IMR-90 (cell line): ENCODE measurements around the gene COL5A2. TPM values are rescaled to one million over a fixed set of nuclear protein-coding genes. Genes with fewer than 3 reads are reported as not detected.

Source experiments
- ATAC-seq: fragments of 200-7000 bp; cut with Tn5 transposase; 2 replicates; pipeline ENCODE4 v1.9.1; 2020; ENCODE audit warnings: low read depth, mild to moderate bottlenecking, moderate library complexity
- BruUV-seq: library from RNA; stranded (reverse); fragments of 400-500 nt; replicated peaks from 2 replicates; lab custom pipeline; 2021; lab: Mats Ljungman, UMichigan
- CTCF ChIA-PET: fragments of 300-600 bp; formaldehyde crosslinking; extraction: SDS; loops from one replicate; lab custom pipeline; 2021; ENCODE audit warnings: antibody characterized with exemption; lab: Yijun Ruan, JAX
- POLR2A ChIA-PET: fragments of 300-600 bp; sonication (Branson Sonifier 250); formaldehyde crosslinking; loops from one replicate; lab custom pipeline; 2022; ENCODE audit warnings: antibody characterized with exemption; ENCODE audit not compliant: unreplicated experiment; lab: Charles Lee
- DNase-seq: peaks from one replicate; pipeline ENCODE4 v3.0.0; 2013
- H2AFZ ChIP-seq: replicated peaks from 2 replicates; pipeline ENCODE3; 2013; ENCODE audit warnings: low read length, mild to moderate bottlenecking; ENCODE audit not compliant: poor library complexity
- H2AK5ac ChIP-seq: 2 replicates; pipeline ENCODE4 v1.6.1; 2013; ENCODE audit warnings: low read depth, low read length, inconsistent platforms
- H2AK9ac ChIP-seq: replicated peaks from 2 replicates; pipeline ENCODE3; 2013; ENCODE audit warnings: mild to moderate bottlenecking, low read depth, low read length, moderate library complexity; ENCODE audit not compliant: poor library complexity
- H2BK120ac ChIP-seq: 2 replicates; pipeline ENCODE4 v1.6.1; 2013; ENCODE audit warnings: low read depth, low read length, inconsistent platforms
- H2BK15ac ChIP-seq: 3 replicates; pipeline ENCODE4 v1.6.1; 2013; ENCODE audit warnings: low read depth, low read length, inconsistent platforms
- H2BK20ac ChIP-seq: 2 replicates; pipeline ENCODE4 v1.6.1; 2013; ENCODE audit warnings: low read depth, mild to moderate bottlenecking, inconsistent platforms, low read length, moderate library complexity
- H2BK5ac ChIP-seq: 2 replicates; pipeline ENCODE4 v1.6.1; 2013; ENCODE audit warnings: mild to moderate bottlenecking, low read depth, low read length, inconsistent platforms; ENCODE audit not compliant: poor library complexity, severe bottlenecking
- H3K14ac ChIP-seq: replicated peaks from 2 replicates; pipeline ENCODE4 v1.6.1; 2013; ENCODE audit warnings: low read depth, low read length, inconsistent platforms
- H3K18ac ChIP-seq: 2 replicates; pipeline ENCODE4 v1.6.1; 2013; ENCODE audit warnings: low read depth, low read length, control low read depth
- H3K23ac ChIP-seq: 2 replicates; pipeline ENCODE4 v1.6.1; 2013; ENCODE audit warnings: low read depth, low read length, inconsistent platforms
- H3K27ac ChIP-seq: 2 replicates; pipeline ENCODE4 v1.5.1; 2013; ENCODE audit warnings: mild to moderate bottlenecking, control low read depth, low read length; ENCODE audit not compliant: insufficient read depth
- H3K27me3 ChIP-seq: 2 replicates; pipeline ENCODE4 v1.6.1; 2013; ENCODE audit warnings: low read length; ENCODE audit not compliant: control insufficient read depth, insufficient read depth
- H3K36me3 ChIP-seq: 2 replicates; pipeline ENCODE4 v1.6.1; 2013; ENCODE audit warnings: low read length, mixed read lengths; ENCODE audit not compliant: control insufficient read depth, insufficient read depth
- H3K4ac ChIP-seq: 2 replicates; pipeline ENCODE4 v1.6.1; 2013; ENCODE audit warnings: low read depth, low read length, inconsistent platforms
- H3K4me1 ChIP-seq: 2 replicates; pipeline ENCODE4 v1.6.1; 2013; ENCODE audit warnings: low read length, mixed read lengths; ENCODE audit not compliant: control insufficient read depth, insufficient read depth
- H3K4me2 ChIP-seq: 2 replicates; pipeline ENCODE4 v1.6.1; 2013; ENCODE audit warnings: low read depth, mild to moderate bottlenecking, control low read depth, low read length, moderate library complexity
- H3K4me3 ChIP-seq: 2 replicates; pipeline ENCODE4 v1.5.1; 2013; ENCODE audit warnings: low read depth, mild to moderate bottlenecking, control low read depth, low read length, moderate library complexity; ENCODE audit not compliant: insufficient read depth
- H3K56ac ChIP-seq: 2 replicates; pipeline ENCODE4 v1.6.1; 2013; ENCODE audit warnings: low read length, inconsistent platforms; ENCODE audit not compliant: insufficient read depth; ENCODE audit errors: extremely low read depth
- H3K79me1 ChIP-seq, 2 experiments: 2 replicates each; pipeline ENCODE4 v1.6.1; 2013; ENCODE audit warnings: low read length in 2 of 2, inconsistent platforms in 1 of 2, low read depth in 1 of 2
- H3K9ac ChIP-seq: 2 replicates; pipeline ENCODE4 v1.6.1; 2013; ENCODE audit warnings: low read depth, low read length, control low read depth
- H3K9me1 ChIP-seq: 2 replicates; pipeline ENCODE4 v1.6.1; 2013; ENCODE audit warnings: low read length, inconsistent platforms; ENCODE audit not compliant: insufficient read depth
- H3K9me3 ChIP-seq: 2 replicates; pipeline ENCODE4 v1.6.1; 2013; ENCODE audit warnings: low read length; ENCODE audit not compliant: control insufficient read depth, insufficient read depth
- H4K20me1 ChIP-seq: 2 replicates; pipeline ENCODE4 v1.6.1; 2013; ENCODE audit warnings: low read length, inconsistent platforms; ENCODE audit not compliant: insufficient read depth
- H4K5ac ChIP-seq: 2 replicates; pipeline ENCODE4 v1.6.1; 2013; ENCODE audit warnings: mild to moderate bottlenecking, low read depth, low read length, control low read depth
- H4K8ac ChIP-seq, 2 experiments: 2 replicates each; pipeline ENCODE4 v1.6.1; 2013; ENCODE audit warnings: low read depth in 2 of 2, low read length in 2 of 2, control low read depth in 1 of 2, inconsistent platforms in 1 of 2
- H4K91ac ChIP-seq: 2 replicates; pipeline ENCODE4 v1.6.1; 2013; ENCODE audit warnings: low read depth, low read length, inconsistent platforms; ENCODE audit not compliant: insufficient read depth
- BHLHE40 ChIP-seq: fragments of 150-350 bp; IDR thresholded peaks from 2 replicates; pipeline ENCODE4 v1.6.1; 2016; ENCODE audit warnings: mild to moderate bottlenecking, low read depth, low read length
- CEBPB ChIP-seq: IDR thresholded peaks from 2 replicates; pipeline ENCODE4 v1.6.1; 2012; ENCODE audit warnings: low read depth, low read length, improper control_type of control experiment
- CHD1 ChIP-seq: IDR thresholded peaks from 2 replicates; pipeline ENCODE4 v1.6.1; 2012; ENCODE audit warnings: low read depth, low read length, improper control_type of control experiment
- ELK1 ChIP-seq: fragments of 150-350 bp; IDR thresholded peaks from 2 replicates; pipeline ENCODE4 v1.6.1; 2016; ENCODE audit warnings: low read depth, mild to moderate bottlenecking, low read length, moderate library complexity, borderline replicate concordance
- FOS ChIP-seq: fragments of 150-350 bp; IDR thresholded peaks from 2 replicates; pipeline ENCODE4 v1.6.1; 2016; ENCODE audit warnings: low read depth, low read length
- MAFK ChIP-seq: IDR thresholded peaks from 2 replicates; pipeline ENCODE4 v1.6.1; 2012; ENCODE audit warnings: low read depth, low read length, improper control_type of control experiment
- MAZ ChIP-seq: IDR thresholded peaks from 2 replicates; pipeline ENCODE4 v1.6.1; 2012; ENCODE audit warnings: low read depth, mild to moderate bottlenecking, low read length, improper control_type of control experiment, moderate library complexity, borderline replicate concordance
- MXI1 ChIP-seq: IDR thresholded peaks from 2 replicates; pipeline ENCODE4 v1.6.1; 2012; ENCODE audit warnings: low read depth, mild to moderate bottlenecking, low read length, moderate library complexity, borderline replicate concordance
- NFE2L2 ChIP-seq: fragments of 150-350 bp; IDR thresholded peaks from 2 replicates; pipeline ENCODE4 v1.6.1; 2016; ENCODE audit warnings: low read depth, mild to moderate bottlenecking, low read length
- POLR2A ChIP-seq: IDR thresholded peaks from 2 replicates; pipeline ENCODE4 v1.6.1; 2012; ENCODE audit warnings: mild to moderate bottlenecking, low read depth, low read length
- RAD21 ChIP-seq: IDR thresholded peaks from 2 replicates; pipeline ENCODE4 v1.6.1; 2012; ENCODE audit warnings: low read length, improper control_type of control experiment
- RFX5 ChIP-seq: IDR thresholded peaks from 2 replicates; pipeline ENCODE4 v1.8.0; 2012; ENCODE audit warnings: low read depth, mild to moderate bottlenecking, low read length, moderate library complexity
- SMC3 ChIP-seq: fragments of 150-350 bp; IDR thresholded peaks from 2 replicates; pipeline ENCODE4 v1.6.1; 2016; ENCODE audit warnings: low read depth, mild to moderate bottlenecking, antibody characterized with exemption, low read length, moderate library complexity
- USF2 ChIP-seq: fragments of 150-350 bp; IDR thresholded peaks from 2 replicates; pipeline ENCODE4 v1.6.1; 2017; ENCODE audit warnings: mild to moderate bottlenecking, antibody characterized with exemption, low read length, low read depth
- WGBS, 2 experiments: methylation state at CpG; one replicate each; pipeline versions ENCODE4 v1.1.5 to v1.1.7; 2013; ENCODE audit warnings: missing lambda C conversion rate in 2 of 2; ENCODE audit not compliant: insufficient read length in 1 of 2; ENCODE audit errors: extremely low coverage in 2 of 2; 5-methylcytosine and 5-hydroxymethylcytosine counted together
- dilution Hi-C: fragments of 300-500 bp; cut with HindIII; formaldehyde crosslinking; loops from one replicate; pipeline ENCODE4 v1.14.3; 2018; ENCODE audit warnings: low sequenced_read_pairs; ENCODE audit not compliant: unreplicated experiment
- in situ Hi-C: fragments of 300-500 bp; cut with MboI; formaldehyde crosslinking; loops from 3 replicates; pipeline ENCODE4 v1.14.3; 2019; ENCODE audit warnings: low sequenced_read_pairs, inconsistent platforms, mixed read lengths
- intact Hi-C: fragments of 100-400 bp; cut with micrococcal nuclease; formaldehyde crosslinking; loops from 2 replicates; pipeline ENCODE4 v1.10.0; 2022
- polyA plus RNA-seq, 3 experiments: library from polyadenylated mRNA; depleted of rRNA; stranded (reverse); fragments of >200 nt; gene quantifications; 2 replicates each; pipeline ENCODE4 v1.2.3, GENCODE V29; 2012; ENCODE audit warnings: low replicate concordance in 1 of 3
- total RNA-seq: library from RNA; depleted of rRNA; stranded (reverse); fragments of >200 nt; gene quantifications from 2 replicates; pipeline ENCODE4 v1.2.3, GENCODE V29; 2012
- TF ChIP-seq, protein P1 (sequence below): conservative IDR thresholded peaks from 2 replicates; pipeline ENCODE4 v1.5.1; 2012; ENCODE audit warnings: mild to moderate bottlenecking, low read depth, low read length, improper control_type of control experiment

COL5A2 gene
- total and polyA plus RNA-seq, 2 of the 4 experiments (the other 2 are of a cell fraction) = 181 to 257 TPM

GRCh38 chr2:189176516-189176915 lies 3.0 kb downstream of the COL5A2 start:
- Histone ChIP-seq H3K23ac (peak overlapping the region; percentile 61; the same call in 1 of the 2 replicates), H3K56ac (peak overlapping the region; percentile 63), H3K9me3 (no peaks in the 10 kb centered on the region), H4K91ac (peak overlapping the region; percentile 39), H3K4ac (peak overlapping the region; percentile 49), H4K8ac (peak overlapping the region; percentile 22 to 74; a peak in 2 of 4 replicates), H2AK9ac (no peak overlapping the region), H3K4me2 (peak overlapping the region; percentile 100), H3K36me3 (no peaks in the 10 kb centered on the region; the same call in 1 of the 2 replicates), H2BK15ac (no peak overlapping the region), H2BK120ac (peak overlapping the region; percentile 21; the same call in 1 of the 2 replicates), H2AFZ (no peak overlapping the region), H4K5ac (peak overlapping the region; percentile 94; the same call in 1 of the 2 replicates), H3K18ac (peak overlapping the region; percentile 96), H2AK5ac (peak overlapping the region; percentile 57), H3K9me1 (peaks cover 5% of the 10 kb centered on the region), H2BK20ac (peak overlapping the region; percentile 20; the same call in 1 of the 2 replicates), H3K79me1 (peaks cover 4 to 28% of the 10 kb centered on the region in 2 experiments; a peak in 2 of 4 replicates), H3K14ac (peak overlapping the region; percentile 72), H3K27ac (peak overlapping the region; percentile 87; the same call in 1 of the 2 replicates), H4K20me1 (peaks cover 35% of the 10 kb centered on the region), H2BK5ac (peak overlapping the region; percentile 95), H3K4me3 (peak overlapping the region; percentile 96), H3K27me3 (no peaks in the 10 kb centered on the region), H3K4me1 (peaks cover 11% of the 10 kb centered on the region), H3K9ac (peak overlapping the region; percentile 97)
- ChIA-PET POLR2A (interaction anchor here (1.0 to 3.6 kb wide), 4 partner anchors 12 to 110 kb away, joined by 3 to 8 read pairs (median 6); no protein-coding TSS in a partner anchor), CTCF (interaction anchor here (0.5 to 0.6 kb wide), 2 partner anchors 9 to 66 kb away, joined by 3 read pairs; no protein-coding TSS in a partner anchor)
- no TSS peak for BruUV-seq
- no CpG with 5 or more reads among the region's 3 CpGs for whole genome bisulfite sequencing, 2 experiments
- DNase-seq (no peak), ATAC-seq (no peak)
- in situ Hi-C loops (loop anchor here (10.0 kb wide), 1 partner anchor 108 kb away; no protein-coding TSS in a partner anchor), dilution Hi-C loops (no loop called here), intact Hi-C loops (loop anchor here (5.0 to 10.0 kb wide), 2 partner anchors 199 to 652 kb away; no protein-coding TSS in a partner anchor)
- TF ChIP-seq USF2 (no peak), MAZ (no peak), NFE2L2 (no peak), CEBPB (no peak), RAD21 (no peak), BHLHE40 (no peak), CHD1 (no peak), POLR2A (no peak), RFX5 (no peak), MXI1 (no peak), SMC3 (no peak), FOS (no peak), ELK1 (no peak), MAFK (no peak)
- TF ChIP-seq, protein P1, sequence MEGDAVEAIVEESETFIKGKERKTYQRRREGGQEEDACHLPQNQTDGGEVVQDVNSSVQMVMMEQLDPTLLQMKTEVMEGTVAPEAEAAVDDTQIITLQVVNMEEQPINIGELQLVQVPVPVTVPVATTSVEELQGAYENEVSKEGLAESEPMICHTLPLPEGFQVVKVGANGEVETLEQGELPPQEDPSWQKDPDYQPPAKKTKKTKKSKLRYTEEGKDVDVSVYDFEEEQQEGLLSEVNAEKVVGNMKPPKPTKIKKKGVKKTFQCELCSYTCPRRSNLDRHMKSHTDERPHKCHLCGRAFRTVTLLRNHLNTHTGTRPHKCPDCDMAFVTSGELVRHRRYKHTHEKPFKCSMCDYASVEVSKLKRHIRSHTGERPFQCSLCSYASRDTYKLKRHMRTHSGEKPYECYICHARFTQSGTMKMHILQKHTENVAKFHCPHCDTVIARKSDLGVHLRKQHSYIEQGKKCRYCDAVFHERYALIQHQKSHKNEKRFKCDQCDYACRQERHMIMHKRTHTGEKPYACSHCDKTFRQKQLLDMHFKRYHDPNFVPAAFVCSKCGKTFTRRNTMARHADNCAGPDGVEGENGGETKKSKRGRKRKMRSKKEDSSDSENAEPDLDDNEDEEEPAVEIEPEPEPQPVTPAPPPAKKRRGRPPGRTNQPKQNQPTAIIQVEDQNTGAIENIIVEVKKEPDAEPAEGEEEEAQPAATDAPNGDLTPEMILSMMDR = no peak
